Activated naive CD4-positive, alpha-beta T cell treated with anti-CD3 and anti-CD28 coated beads, Interleukin-2, amount 10 ng/mL, durations not matched to agents 7 days and 5 days (primary cell): Measurements from ENCODE around the gene KCNQ2.
A peak's percentile ranks its signal among the peaks of the same experiment; 100 is the strongest.

ENCODE experiments used
- CTCF ChIA-PET: fragments of 350-600 bp; sonication (Branson Sonifier 250); formaldehyde crosslinking; loops from one replicate; lab custom pipeline; 2021; ENCODE audit warnings: antibody characterized with exemption; lab: Charles Lee
- DNase-seq: peaks from one replicate; pipeline ENCODE4 v3.0.0-alpha.2; 2020
- H3K27ac Mint-ChIP-seq: one replicate; pipeline ENCODE4 v1.8.0; 2021; ENCODE audit warnings: mild to moderate bottlenecking, moderate library complexity, mixed read lengths
- H3K27me3 Mint-ChIP-seq: one replicate; pipeline ENCODE4 v1.8.0; 2021; ENCODE audit warnings: mild to moderate bottlenecking, mixed read lengths
- H3K36me3 Mint-ChIP-seq: one replicate; pipeline ENCODE4 v1.8.0; 2021; ENCODE audit warnings: mixed read lengths
- H3K4me1 Mint-ChIP-seq: one replicate; pipeline ENCODE4 v1.8.0; 2021; ENCODE audit warnings: mixed read lengths
- H3K4me3 Mint-ChIP-seq: one replicate; pipeline ENCODE4 v1.8.0; 2021; ENCODE audit warnings: mild to moderate bottlenecking, moderate library complexity, mixed read lengths
- H3K9me3 Mint-ChIP-seq: one replicate; pipeline ENCODE4 v1.8.0; 2021; ENCODE audit warnings: mixed read lengths

Gene KCNQ2

DNA sequence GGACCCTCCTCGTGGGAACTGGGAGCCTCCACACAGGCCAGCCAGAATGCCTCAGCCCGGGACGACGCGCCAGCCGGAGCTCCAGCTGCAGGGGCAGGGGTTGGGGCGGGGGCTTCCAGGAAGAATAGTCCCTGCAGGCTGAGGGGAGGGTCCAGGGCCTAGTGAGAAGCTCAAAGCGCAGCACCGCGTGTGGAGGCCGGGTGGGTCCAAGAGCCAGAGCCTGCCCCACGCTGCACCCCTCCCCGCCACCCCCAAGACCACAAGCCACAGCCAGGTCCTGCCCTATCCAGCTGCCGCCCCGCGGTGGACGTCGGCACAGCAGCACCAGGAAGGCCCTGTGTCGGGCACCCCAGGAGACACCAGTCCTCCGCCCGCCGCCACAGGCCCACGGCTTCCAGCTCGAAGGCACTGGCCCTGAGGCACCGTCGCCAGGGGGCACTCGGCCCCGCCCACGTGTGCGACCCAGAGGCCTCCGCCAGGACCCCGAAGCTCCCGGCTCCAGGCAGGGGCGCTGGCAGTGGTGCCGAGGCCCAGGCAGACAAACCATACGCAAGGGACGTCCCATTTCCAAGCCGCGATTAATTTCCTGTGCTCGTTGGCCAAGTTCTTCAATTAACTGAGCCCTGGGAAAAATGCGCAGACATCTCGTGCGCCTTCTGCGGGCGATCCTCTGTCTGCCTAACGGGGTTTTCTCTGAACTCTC lies 19.5 kb downstream of the KCNQ2 start:
- CTCF ChIA-PET: no interaction called here
- Mint-ChIP-seq H3K4me3 (no peak overlapping the region), H3K27me3 (peaks cover 56% of the 10 kb centered on the region), H3K36me3 (no peaks in the 10 kb centered on the region), H3K4me1 (no peaks in the 10 kb centered on the region), H3K27ac (no peak overlapping the region), H3K9me3 (no peaks in the 10 kb centered on the region)
- DNase-seq: peak; percentile 38

GRCh38 chr20:63452341-63452740 lies 20.1 kb downstream of the KCNQ2 start:
- no peak for DNase-seq
- Mint-ChIP-seq H3K27ac (no peak overlapping the region), H3K4me3 (no peak overlapping the region), H3K36me3 (no peaks in the 10 kb centered on the region), H3K27me3 (peaks cover 57% of the 10 kb centered on the region), H3K4me1 (no peaks in the 10 kb centered on the region), H3K9me3 (no peaks in the 10 kb centered on the region)
- CTCF ChIA-PET: no interaction called here

GRCh38 chr20:63451821-63452220 lies 20.6 kb downstream of the KCNQ2 start:
- no peak overlapping the region for H3K27ac Mint-ChIP-seq
- H3K36me3 Mint-ChIP-seq: no peaks in the 10 kb centered on the region
- H3K9me3 Mint-ChIP-seq: no peaks in the 10 kb centered on the region
- no peak overlapping the region for H3K4me3 Mint-ChIP-seq
- no peaks in the 10 kb centered on the region for H3K4me1 Mint-ChIP-seq
- DNase-seq: no peak
- CTCF ChIA-PET: no interaction called here
- peaks cover 61% of the 10 kb centered on the region for H3K27me3 Mint-ChIP-seq

- CTCF ChIA-PET: no interaction called here
- H3K27me3 Mint-ChIP-seq: peaks cover 50% of the 10 kb centered on the region
- no peaks in the 10 kb centered on the region for H3K4me1 Mint-ChIP-seq
- no peak for DNase-seq
- H3K36me3 Mint-ChIP-seq: no peaks in the 10 kb centered on the region
- no peaks in the 10 kb centered on the region for H3K9me3 Mint-ChIP-seq
- H3K4me3 Mint-ChIP-seq: no peak overlapping the region
- no peak overlapping the region for H3K27ac Mint-ChIP-seq
Observed at GRCh38 chr20:63449796-63450730, 22.4 kb downstream of the KCNQ2 start.

- Mint-ChIP-seq H3K36me3 (no peaks in the 10 kb centered on the region), H3K4me3 (no peak overlapping the region), H3K27ac (no peak overlapping the region), H3K9me3 (no peaks in the 10 kb centered on the region), H3K27me3 (peaks cover 39% of the 10 kb centered on the region), H3K4me1 (no peaks in the 10 kb centered on the region)
- no peak for DNase-seq
- CTCF ChIA-PET: no interaction called here
Observed at GRCh38 chr20:63449025-63449424, 23.4 kb downstream of the KCNQ2 start.

DNA sequence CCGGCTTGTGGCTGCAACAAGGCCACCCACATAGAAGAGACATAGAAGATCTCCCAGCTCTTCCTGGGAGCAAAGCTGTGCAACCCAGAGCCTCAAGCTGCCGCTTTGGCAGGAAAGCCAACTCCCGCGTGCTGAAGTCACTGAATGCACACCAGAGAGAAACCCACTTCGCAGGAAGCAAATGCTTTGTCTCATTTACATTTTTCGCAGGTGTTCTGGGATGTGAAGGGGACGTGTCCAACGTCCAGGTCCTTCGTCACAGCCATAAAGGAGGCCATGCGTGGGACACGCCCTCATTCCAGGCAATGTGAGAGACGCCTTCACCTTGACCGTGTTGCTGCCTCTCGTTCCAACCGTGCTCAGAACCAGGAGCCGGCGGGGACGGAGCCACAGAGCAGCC lies 24.4 kb downstream of the KCNQ2 start:
- Mint-ChIP-seq H3K36me3 (no peaks in the 10 kb centered on the region), H3K27ac (no peak overlapping the region), H3K27me3 (peaks cover 36% of the 10 kb centered on the region), H3K4me1 (no peaks in the 10 kb centered on the region), H3K4me3 (no peak overlapping the region), H3K9me3 (peaks cover 3% of the 10 kb centered on the region)
- no peak for DNase-seq
- CTCF ChIA-PET: interaction anchor here (1.1 kb wide), 1 partner anchor 13 kb away, joined by 3 read pairs; no protein-coding TSS in a partner anchor

DNA sequence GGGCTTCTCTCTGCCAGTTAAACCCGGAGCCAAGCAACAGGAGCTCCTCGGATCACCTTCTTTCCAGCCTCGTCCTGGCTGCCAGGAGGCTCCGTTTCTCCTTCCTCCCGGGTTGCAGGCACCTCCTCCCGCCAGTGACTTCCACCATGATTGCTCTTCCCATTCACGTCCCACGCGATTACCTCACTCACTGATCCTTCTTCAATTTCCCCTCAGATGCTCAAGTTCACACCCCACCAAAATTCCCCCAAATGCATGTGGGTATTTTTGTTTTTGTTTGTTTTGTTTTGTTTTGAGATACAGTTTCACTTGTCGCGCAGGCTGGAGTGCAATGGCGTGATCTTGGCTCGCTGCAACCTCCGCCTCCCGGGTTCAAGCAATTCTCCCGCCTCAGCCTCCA lies 25.1 kb downstream of the KCNQ2 start:
- Mint-ChIP-seq H3K27me3 (peaks cover 33% of the 10 kb centered on the region), H3K4me1 (peaks cover under 1% of the 10 kb centered on the region), H3K27ac (no peak overlapping the region), H3K9me3 (peaks cover 9% of the 10 kb centered on the region), H3K36me3 (no peaks in the 10 kb centered on the region), H3K4me3 (no peak overlapping the region)
- DNase-seq: no peak
- CTCF ChIA-PET: interaction anchor here (1.1 kb wide), 1 partner anchor 13 kb away, joined by 3 read pairs; no protein-coding TSS in a partner anchor

GRCh38 chr20:63446216-63447024 lies 26.0 kb downstream of the KCNQ2 start:
- Mint-ChIP-seq H3K4me1 (peaks cover 9% of the 10 kb centered on the region), H3K27ac (no peak overlapping the region)
- CTCF ChIA-PET: interaction anchor here (1.1 kb wide), 1 partner anchor 50 kb away, joined by 3 read pairs; no protein-coding TSS in a partner anchor

GRCh38 chr20:63445075-63445734 lies 27.2 kb downstream of the KCNQ2 start:
- CTCF ChIA-PET: no interaction called here
- Mint-ChIP-seq H3K36me3 (no peaks in the 10 kb centered on the region), H3K27ac (no peak overlapping the region)

More at GRCh38 chr20:63446216-63447024, 26.0 kb downstream of the KCNQ2 start:
- H3K27me3 Mint-ChIP-seq: peaks cover 33% of the 10 kb centered on the region
- H3K4me3 Mint-ChIP-seq: no peak overlapping the region
- no peak for DNase-seq
- peaks cover 12% of the 10 kb centered on the region for H3K9me3 Mint-ChIP-seq
- no peaks in the 10 kb centered on the region for H3K36me3 Mint-ChIP-seq

DNA sequence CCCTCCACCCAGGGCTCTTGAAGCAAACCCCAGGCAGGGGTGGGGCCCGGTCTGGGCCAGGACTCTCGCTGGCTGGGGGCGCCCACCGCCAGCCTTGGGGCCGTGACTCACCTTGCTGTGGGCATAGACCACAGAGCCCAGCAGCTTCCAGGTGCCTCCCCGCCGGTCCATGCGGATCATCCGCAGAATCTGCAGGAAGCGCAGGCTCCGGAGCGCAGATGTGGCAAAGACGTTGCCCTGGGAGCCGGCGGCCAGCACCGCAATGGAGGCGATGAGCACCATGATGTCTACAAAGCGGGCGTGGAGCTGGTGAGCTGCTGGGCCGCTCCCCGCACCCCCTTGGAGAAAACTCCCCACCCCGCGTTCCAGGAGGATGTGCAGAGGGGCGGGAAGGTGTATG lies 27.9 kb downstream of the KCNQ2 start:
- Mint-ChIP-seq H3K36me3 (no peaks in the 10 kb centered on the region), H3K4me1 (peaks cover 16% of the 10 kb centered on the region), H3K9me3 (peaks cover 12% of the 10 kb centered on the region), H3K4me3 (no peak overlapping the region), H3K27ac (no peak overlapping the region), H3K27me3 (peaks cover 42% of the 10 kb centered on the region)
- no peak for DNase-seq
- CTCF ChIA-PET: no interaction called here

More at GRCh38 chr20:63445075-63445734, 27.2 kb downstream of the KCNQ2 start:
- Mint-ChIP-seq H3K4me3 (no peak overlapping the region), H3K9me3 (peaks cover 12% of the 10 kb centered on the region), H3K4me1 (peaks cover 16% of the 10 kb centered on the region), H3K27me3 (peaks cover 42% of the 10 kb centered on the region)
- no peak for DNase-seq

GRCh38 chr20:63443606-63444395 lies 28.7 kb downstream of the KCNQ2 start:
- CTCF ChIA-PET: no interaction called here
- H3K4me3 Mint-ChIP-seq: no peak overlapping the region
- H3K9me3 Mint-ChIP-seq: peaks cover 12% of the 10 kb centered on the region
- no peak for DNase-seq
- no peak overlapping the region for H3K27ac Mint-ChIP-seq
- peaks cover 43% of the 10 kb centered on the region for H3K27me3 Mint-ChIP-seq
- H3K4me1 Mint-ChIP-seq: peaks cover 16% of the 10 kb centered on the region
- H3K36me3 Mint-ChIP-seq: no peaks in the 10 kb centered on the region

DNA sequence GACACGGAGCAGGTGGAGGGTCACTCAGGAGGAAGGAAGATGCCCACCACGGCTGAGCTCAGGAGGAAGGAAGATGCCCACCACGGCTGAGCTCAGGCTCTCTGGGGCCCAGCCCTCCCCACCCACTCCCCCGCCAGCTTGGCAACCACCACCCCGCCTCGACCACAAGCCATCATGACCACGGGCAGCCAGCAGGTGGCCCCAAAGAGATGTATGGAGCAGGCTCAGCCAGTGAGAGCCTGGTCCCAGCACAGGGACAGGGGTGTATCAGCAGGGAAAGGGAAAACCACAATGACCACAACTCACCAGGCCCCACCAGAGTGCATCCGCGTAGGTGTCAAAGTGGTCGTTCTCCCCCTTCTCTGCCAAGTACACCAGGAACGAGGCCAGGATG lies 30.4 kb downstream of the KCNQ2 start:
- Mint-ChIP-seq H3K4me1 (peaks cover 16% of the 10 kb centered on the region), H3K27ac (no peak overlapping the region), H3K9me3 (peaks cover 12% of the 10 kb centered on the region), H3K27me3 (peaks cover 42% of the 10 kb centered on the region), H3K36me3 (no peaks in the 10 kb centered on the region), H3K4me3 (no peak overlapping the region)
- DNase-seq: peak; percentile 68
- CTCF ChIA-PET: interaction anchor here (0.7 to 1.5 kb wide), 4 partner anchors 9 to 532 kb away, joined by 3 to 4 read pairs (median 3); partner anchors contain the start of gene PPDPF
